ENCODE results near the gene CNIH3.

GRCh38 chr1:224751624-224752311 is 135.7 kb downstream of the CNIH3 start:
- TF ChIP-seq, protein P1, sequence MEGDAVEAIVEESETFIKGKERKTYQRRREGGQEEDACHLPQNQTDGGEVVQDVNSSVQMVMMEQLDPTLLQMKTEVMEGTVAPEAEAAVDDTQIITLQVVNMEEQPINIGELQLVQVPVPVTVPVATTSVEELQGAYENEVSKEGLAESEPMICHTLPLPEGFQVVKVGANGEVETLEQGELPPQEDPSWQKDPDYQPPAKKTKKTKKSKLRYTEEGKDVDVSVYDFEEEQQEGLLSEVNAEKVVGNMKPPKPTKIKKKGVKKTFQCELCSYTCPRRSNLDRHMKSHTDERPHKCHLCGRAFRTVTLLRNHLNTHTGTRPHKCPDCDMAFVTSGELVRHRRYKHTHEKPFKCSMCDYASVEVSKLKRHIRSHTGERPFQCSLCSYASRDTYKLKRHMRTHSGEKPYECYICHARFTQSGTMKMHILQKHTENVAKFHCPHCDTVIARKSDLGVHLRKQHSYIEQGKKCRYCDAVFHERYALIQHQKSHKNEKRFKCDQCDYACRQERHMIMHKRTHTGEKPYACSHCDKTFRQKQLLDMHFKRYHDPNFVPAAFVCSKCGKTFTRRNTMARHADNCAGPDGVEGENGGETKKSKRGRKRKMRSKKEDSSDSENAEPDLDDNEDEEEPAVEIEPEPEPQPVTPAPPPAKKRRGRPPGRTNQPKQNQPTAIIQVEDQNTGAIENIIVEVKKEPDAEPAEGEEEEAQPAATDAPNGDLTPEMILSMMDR (conservative IDR thresholded peaks at IDR 0.05 in 1 of 2, IDR thresholded peaks at IDR 0.05 in 1 of 2; ENCODE audit: low read depth in 1 of 2, low read length in 2 of 2): no peak
- no peak for TF ChIP-seq EZH2 (IDR thresholded peaks at IDR 0.05; ENCODE audit: low read length, missing control alignments)

All from fibroblast of lung (primary cell).